Spleen (tissue), 7 donors: Measurements from ENCODE around the gene CEMIP2.

Source experiments
- CTCF ChIP-seq, 11 experiments: fragments of 200-600 bp in 7 of 11; fragments of 450-650 bp in 4 of 11; sonication (generic) in 4 of 11; IDR thresholded peaks in 8 of 11; conservative IDR thresholded peaks in 3 of 11; 1 replicate in 7 of 11; 2 replicates in 4 of 11; pipeline versions ENCODE4 v1.4.0 to v1.8.0; 2016 to 2021; ENCODE audit warnings: antibody characterized with exemption in 11 of 11, inconsistent platforms in 4 of 11, mild to moderate bottlenecking in 1 of 11
- POLR2A ChIP-seq, 3 donors: fragments of 450-650 bp; IDR thresholded peaks; one replicate each; pipeline ENCODE4 v1.5.1; 2017; ENCODE audit warnings: antibody characterized with exemption in 3 of 3, mild to moderate bottlenecking in 1 of 3
- donor health status: DM: no; HTN: no; CAD: no; lungs with moderate emphysema.
- donor health status: DM: no; HTN: no; CAD: no.
- donor health status: DM: no; HTN: no; CAD: no.

- TF ChIP-seq CTCF (IDR thresholded peaks at IDR 0.05 in 8 of 11, conservative IDR thresholded peaks at IDR 0.05 in 3 of 11) (no peak), POLR2A (IDR thresholded peaks at IDR 0.05) (no peak)
These were observed 3.9 kb downstream of the CEMIP2 start for GRCh38 chr9:71764463-71764862.
